ENCODE measurements around the gene ANAPC16. TPM values are rescaled to one million over a fixed set of nuclear protein-coding genes. Genes with fewer than 3 reads are reported as not detected.

ANAPC16 gene
- total RNA-seq, 1 donor from 2014 or later, result 113 TPM

DNA sequence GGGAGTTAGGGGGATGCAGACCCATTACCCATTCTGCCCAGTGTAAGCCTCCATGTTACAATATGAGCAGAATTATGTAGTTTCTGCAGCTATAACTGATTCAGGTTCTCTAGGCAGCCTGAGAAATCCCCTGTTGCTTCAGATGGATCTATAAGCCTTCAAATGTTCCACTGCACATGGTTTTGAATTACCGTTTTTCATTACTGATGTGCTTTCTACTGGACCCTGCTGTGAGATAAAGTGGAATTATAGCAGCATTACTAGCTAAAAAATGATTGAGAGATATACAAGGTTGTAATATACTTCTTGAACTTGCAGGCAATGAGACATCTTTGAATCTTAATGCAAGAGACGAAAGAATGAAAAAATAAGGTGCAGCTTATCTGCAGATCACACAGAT is 38.4 kb upstream of the ANAPC16 start:
- Histone ChIP-seq H3K27ac (no peak overlapping the region), H3K4me1 (peaks cover 4% of the 10 kb centered on the region), H3K36me3 (peaks cover 13% of the 10 kb centered on the region), H3K27me3 (ENCODE audit: low read depth) (no peaks in the 10 kb centered on the region), H3K4me3 (no peak overlapping the region), H3K9me3 (no peaks in the 10 kb centered on the region)
- intact Hi-C loops (cut with DNase I), result no loop called here
- ATAC-seq, result no peak
- TF ChIP-seq, protein P1, sequence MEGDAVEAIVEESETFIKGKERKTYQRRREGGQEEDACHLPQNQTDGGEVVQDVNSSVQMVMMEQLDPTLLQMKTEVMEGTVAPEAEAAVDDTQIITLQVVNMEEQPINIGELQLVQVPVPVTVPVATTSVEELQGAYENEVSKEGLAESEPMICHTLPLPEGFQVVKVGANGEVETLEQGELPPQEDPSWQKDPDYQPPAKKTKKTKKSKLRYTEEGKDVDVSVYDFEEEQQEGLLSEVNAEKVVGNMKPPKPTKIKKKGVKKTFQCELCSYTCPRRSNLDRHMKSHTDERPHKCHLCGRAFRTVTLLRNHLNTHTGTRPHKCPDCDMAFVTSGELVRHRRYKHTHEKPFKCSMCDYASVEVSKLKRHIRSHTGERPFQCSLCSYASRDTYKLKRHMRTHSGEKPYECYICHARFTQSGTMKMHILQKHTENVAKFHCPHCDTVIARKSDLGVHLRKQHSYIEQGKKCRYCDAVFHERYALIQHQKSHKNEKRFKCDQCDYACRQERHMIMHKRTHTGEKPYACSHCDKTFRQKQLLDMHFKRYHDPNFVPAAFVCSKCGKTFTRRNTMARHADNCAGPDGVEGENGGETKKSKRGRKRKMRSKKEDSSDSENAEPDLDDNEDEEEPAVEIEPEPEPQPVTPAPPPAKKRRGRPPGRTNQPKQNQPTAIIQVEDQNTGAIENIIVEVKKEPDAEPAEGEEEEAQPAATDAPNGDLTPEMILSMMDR (IDR thresholded peaks at IDR 0.05), result no peak
- DNase-seq, result no peak

- Histone ChIP-seq H3K36me3 (peaks cover 2% of the 10 kb centered on the region), H3K27ac (no peak overlapping the region), H3K4me1 (peaks cover 8% of the 10 kb centered on the region), H3K9me3 (peaks cover 5% of the 10 kb centered on the region), H3K27me3 (ENCODE audit: low read depth) (no peaks in the 10 kb centered on the region), H3K4me3 (no peak overlapping the region)
- TF ChIP-seq, protein P1 (IDR thresholded peaks at IDR 0.05), result no peak
- intact Hi-C loops (cut with DNase I), result no loop called here
- ATAC-seq (no peak), DNase-seq (no peak)
These were observed 31.7 kb upstream of the ANAPC16 start for GRCh38 chr10:72184156-72184555.

DNA sequence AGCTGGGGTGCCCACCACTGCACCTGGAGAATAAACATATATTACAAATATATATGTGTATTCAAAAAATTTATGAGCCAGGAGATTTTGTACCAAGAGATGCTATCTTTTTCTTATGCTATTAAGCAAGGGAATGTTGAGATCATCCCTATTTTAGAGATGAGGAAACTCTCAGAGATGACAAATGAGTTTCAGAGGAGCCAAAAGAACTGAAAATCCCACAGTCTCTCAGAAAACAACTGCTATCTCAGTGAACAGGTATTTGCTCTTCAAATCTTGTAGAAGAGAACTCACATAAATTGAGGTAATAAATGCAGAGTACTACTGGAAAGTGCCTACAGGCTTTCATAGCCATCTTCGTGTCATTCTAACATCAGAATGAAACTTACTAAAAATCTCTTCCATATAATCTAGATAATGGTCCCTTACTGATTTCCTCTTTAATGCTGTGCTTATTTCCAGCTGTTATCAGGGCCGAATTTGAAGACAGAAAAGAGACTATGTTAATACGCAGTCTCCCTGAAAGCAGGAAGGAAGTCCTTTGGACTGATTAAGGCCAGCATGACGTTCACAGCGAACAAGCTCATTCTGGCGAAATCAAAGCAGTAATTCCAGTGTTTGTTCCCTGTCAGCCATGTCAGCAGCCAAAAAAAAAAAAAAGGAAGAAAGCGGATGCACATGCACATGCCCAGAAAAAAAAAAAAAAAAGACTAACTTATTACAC is 29.4 kb upstream of the ANAPC16 start:
- ATAC-seq, result peak; percentile 88 to 90
- intact Hi-C loops (cut with DNase I), result no loop called here
- peak overlapping the region; percentile 83 for H3K27ac ChIP-seq

GRCh38 chr10:72186982-72187330 is 28.9 kb upstream of the ANAPC16 start:
- TF ChIP-seq, protein P1 (IDR thresholded peaks at IDR 0.05), result no peak
- intact Hi-C loops (cut with DNase I), result no loop called here
- ATAC-seq, result peak in 1 of 2 donors; percentile 39

More for the DNA sequence above, 29.4 kb upstream of the ANAPC16 start:
- Histone ChIP-seq H3K9me3 (peaks cover 5% of the 10 kb centered on the region), H3K4me1 (peaks cover 8% of the 10 kb centered on the region), H3K27me3 (ENCODE audit: low read depth) (no peaks in the 10 kb centered on the region), H3K36me3 (peaks cover 12% of the 10 kb centered on the region), H3K4me3 (no peak overlapping the region)
- TF ChIP-seq, protein P1 (IDR thresholded peaks at IDR 0.05), result no peak
- DNase-seq, result no peak

DNA sequence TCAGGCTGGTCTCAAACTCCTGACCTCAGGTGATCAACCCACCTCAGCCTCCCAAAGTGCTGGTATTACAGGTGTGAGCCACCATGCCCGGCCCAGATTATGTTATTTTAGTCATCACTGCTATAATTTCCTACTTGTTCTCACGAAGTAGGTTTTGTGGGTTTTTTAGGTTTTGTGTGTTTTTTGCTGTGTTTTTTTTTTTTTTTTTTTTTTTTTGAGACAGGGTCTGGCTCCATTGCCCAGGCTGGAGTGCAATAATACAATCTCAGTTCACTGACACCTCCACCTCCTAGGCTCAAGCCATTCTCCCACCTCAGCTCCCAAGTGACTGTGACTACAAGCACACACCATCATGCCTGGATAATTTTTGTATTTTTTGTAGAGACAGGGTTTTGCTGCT is 20.9 kb upstream of the ANAPC16 start:
- no peaks in the 10 kb centered on the region for H3K9me3 ChIP-seq
- H3K27me3 ChIP-seq (ENCODE audit: low read depth), result no peaks in the 10 kb centered on the region
- intact Hi-C loops (cut with DNase I), result no loop called here
- no peaks in the 10 kb centered on the region for H3K4me1 ChIP-seq
- DNase-seq, result no peak
- H3K27ac ChIP-seq, result no peak overlapping the region
- TF ChIP-seq, protein P1 (IDR thresholded peaks at IDR 0.05), result no peak
- H3K4me3 ChIP-seq, result no peak overlapping the region
- H3K36me3 ChIP-seq, result peaks cover 50% of the 10 kb centered on the region
- no peak for ATAC-seq

More at GRCh38 chr10:72186982-72187330, 28.9 kb upstream of the ANAPC16 start:
- Histone ChIP-seq H3K9me3 (peaks cover 5% of the 10 kb centered on the region), H3K36me3 (peaks cover 12% of the 10 kb centered on the region), H3K27me3 (ENCODE audit: low read depth) (no peaks in the 10 kb centered on the region), H3K4me1 (peaks cover 8% of the 10 kb centered on the region), H3K27ac (peak overlapping the region; percentile 83), H3K4me3 (no peak overlapping the region)
- no peak for DNase-seq
